SK-N-MC (cell line): ENCODE measurements around the gene ARHGAP32.

ENCODE experiments used
- EZH2 ChIP-seq: fragments of 200-600 bp; sonication (generic); IDR thresholded peaks from one replicate; pipeline ENCODE4 v1.6.1; 2017; ENCODE audit warnings: antibody characterized with exemption
- POLR2AphosphoS5 ChIP-seq: IDR thresholded peaks from 2 replicates; pipeline ENCODE4 v1.6.1; 2012; ENCODE audit warnings: mild to moderate bottlenecking, low read depth, low read length, borderline replicate concordance

DNA sequence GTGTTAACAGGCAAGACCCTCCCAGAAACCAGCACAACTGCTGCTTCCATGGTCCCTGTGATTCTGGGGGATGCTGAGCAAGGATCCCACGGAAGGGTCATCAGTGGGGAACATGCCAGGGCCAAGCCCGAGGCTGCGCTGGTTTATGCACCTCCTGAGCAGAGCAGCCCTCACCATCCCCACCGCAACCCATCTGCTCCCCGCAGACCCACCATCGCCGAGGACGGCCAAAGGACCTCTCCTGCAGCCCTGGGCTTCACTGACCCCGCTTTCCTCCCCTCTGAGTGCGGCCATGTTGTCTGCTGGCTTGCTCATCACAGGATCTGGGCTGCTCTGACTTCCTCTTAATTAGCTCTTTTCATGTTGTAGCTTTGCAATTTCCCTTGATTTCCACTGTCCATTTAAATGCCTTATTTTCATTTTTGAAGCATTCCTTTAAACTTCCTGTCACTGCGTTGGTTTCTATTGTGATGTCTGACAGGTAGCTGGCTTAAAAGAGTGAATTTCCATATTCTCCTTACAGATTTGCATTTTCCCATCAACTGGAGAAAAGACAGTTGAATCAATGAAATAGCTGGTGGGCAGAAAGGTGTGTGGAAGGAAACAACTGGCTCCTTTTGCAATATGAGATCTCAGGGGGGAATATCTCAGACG is 264.3 kb downstream of the ARHGAP32 start:
- TF ChIP-seq POLR2AphosphoS5 (no peak), EZH2 (no peak)
